GM21515 (cell line): ENCODE data around the gene MRPL38.

Experiments used
- ATAC-seq: cut with Tn5 transposase; IDR thresholded peaks from one replicate; pipeline ENCODE4 v1.9.1; 2021; ENCODE audit not compliant: unreplicated experiment

The MRPL38 gene

DNA sequence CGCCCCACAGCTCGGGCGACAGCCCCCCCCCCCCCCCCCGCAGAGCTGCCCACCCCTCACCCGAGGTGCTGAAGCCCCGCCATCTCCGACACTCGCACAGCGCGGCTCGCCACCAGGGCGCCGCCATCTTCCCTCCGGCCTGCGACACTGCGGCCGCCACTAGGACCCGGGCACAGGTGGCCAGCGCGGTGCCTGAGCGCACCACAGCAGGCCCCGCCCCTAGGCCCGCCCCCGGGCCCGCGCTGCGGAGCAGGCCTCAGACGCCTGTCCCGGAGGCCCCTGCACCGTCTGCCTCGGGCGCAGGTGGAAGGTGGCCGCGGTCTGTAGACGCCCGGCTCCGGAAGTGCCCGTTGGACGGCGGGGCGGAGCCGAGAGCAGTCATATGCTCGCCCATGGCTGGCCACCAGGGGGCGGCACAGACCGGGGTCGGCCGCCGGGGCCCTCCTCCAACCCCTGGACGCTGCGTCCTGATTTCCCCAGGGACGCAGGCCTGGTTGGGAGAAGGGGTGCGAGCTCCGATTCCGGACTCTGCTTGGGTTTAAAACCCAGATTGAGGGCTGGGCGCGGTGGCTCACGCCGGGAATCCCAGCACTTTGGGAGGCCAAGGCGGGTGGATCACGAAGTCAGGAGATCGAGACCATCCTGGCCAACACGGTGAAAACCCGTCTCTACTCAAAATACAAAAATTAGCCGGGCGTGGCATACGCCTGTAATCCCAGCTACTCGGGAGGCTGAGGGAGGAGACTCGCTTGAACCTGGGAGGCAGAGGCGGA is at the start of gene MRPL38:
Gene MRPL38, minus strand, starts transcription at position 136 of the 773 bp plus-strand sequence. Its CDS starts 9 bp downstream, at position 127.
- peak; percentile 95 for ATAC-seq

DNA sequence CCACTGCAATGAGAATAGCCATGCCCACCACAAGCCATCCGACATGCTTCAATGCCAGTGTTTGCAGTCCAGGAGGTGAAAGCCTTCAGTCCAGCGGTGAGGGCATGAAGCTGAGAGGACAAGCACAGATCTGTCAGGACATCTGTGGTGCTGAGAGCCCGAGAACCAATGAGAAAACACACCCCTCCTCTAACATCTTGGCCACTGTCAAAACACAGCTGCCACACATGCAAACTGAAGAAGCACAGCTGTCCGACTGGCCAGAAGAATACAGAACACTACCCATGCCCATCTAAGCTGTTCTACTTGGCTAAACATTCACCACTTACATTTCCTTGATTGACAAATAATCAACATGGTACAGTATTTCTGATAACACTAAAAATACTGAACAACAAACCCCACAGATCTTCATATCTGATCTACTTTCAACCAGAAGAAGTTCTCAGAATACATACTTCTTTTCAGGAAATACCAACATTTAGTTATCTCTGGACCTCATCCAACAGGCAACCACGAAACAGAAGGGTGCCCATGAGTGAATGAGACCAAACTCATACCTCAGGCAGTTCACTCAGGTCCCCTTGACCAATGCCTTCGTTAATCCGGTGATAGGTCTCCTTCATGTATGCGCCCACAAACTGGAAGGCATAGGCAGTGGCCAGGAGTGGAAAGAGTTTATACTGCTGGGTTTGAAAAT is 46.3 kb upstream of the MRPL38 start:
- ATAC-seq = no peak

DNA sequence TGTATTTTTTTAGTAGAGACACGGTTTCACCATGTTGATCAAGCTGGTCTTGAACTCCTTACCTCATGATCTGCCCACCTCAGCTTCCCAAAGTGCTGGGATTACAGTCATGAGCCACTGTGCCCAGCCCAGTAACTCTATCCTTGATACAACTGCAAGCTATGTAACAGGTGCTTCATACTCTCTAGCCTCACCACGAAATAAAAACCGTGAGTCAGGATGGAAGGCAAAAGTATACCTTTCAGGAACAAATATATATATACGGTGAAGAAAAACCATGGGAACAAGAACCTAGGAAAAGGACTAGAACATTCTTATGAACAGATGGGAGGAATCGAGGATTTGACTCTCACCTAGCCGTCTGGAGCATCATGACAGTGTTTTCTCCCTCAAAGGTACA is 45.7 kb upstream of the MRPL38 start:
- no peak for ATAC-seq

DNA sequence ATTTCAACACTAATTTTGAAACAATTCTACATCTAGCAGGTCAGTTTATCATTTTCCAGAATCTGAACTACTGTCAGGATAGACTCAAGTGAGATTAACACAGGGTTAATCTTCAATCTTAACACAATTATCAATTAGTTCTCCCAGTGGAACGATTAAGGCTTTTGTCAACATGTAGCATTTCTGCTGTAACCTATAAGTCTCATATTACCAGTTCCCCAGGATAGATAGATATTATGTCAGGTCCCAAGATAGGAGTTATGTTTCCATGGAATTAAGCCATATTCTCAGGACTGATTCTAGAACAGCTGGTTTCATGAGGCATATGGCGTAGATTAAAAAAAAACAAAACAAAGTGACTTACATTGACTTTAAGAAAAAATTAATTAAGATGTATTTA is 40.5 kb upstream of the MRPL38 start:
- no peak for ATAC-seq

DNA sequence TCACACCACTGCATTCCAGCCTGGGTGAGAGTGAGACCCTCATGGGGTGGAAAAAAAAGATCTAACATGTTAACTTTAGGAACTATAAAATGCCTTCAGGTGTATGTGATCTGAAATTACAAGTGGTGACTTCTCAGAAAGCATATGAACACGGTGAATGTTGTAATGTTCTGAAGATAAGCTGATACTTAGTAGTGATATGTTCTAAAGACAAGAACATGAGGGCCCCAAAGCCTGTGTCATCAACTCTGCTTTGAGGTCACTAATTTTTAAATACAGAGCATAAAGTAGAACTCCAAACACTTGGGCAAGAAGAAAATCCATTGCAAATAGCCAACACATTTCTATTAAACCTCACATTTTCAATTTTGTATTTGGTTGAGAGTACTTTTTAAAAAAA is 38.8 kb upstream of the MRPL38 start:
- no peak for ATAC-seq

DNA sequence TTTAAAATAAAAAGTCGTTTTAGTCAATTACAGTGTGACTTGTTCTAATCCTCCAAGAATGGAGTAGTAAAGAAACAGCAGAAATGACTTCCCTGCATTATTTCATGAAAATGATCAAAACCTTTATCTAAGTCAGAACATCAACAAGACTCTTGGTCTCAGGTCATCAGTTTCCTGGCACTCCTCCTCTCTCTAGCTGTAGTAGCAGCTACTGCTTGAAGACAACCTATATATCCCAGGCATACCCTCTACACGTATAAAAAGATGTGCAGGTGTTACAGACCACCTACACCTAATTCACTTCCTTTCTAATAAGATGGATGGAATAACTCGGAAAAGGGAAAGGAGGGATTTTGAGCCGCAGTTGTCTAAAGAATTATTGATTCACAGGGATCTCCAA is 37.8 kb upstream of the MRPL38 start:
- ATAC-seq = no peak

DNA sequence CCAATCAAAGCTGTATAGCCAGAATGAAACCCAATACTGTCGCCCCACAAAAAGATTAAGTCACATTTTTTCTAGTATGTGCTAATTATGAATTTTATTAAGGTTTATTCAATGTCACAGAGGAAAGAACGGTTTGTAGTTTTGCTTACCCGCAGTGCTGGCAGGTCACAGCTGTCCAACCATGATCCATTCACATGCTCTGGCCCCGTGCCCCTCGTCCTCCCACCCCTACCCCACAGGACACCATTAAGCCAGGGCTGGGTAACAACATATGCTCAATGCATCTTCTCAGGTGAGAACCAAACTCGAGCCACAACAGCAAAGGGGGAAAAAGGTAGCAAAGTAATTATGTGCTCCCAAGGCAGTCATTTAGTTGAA is 36.7 kb upstream of the MRPL38 start:
- ATAC-seq = no peak

DNA sequence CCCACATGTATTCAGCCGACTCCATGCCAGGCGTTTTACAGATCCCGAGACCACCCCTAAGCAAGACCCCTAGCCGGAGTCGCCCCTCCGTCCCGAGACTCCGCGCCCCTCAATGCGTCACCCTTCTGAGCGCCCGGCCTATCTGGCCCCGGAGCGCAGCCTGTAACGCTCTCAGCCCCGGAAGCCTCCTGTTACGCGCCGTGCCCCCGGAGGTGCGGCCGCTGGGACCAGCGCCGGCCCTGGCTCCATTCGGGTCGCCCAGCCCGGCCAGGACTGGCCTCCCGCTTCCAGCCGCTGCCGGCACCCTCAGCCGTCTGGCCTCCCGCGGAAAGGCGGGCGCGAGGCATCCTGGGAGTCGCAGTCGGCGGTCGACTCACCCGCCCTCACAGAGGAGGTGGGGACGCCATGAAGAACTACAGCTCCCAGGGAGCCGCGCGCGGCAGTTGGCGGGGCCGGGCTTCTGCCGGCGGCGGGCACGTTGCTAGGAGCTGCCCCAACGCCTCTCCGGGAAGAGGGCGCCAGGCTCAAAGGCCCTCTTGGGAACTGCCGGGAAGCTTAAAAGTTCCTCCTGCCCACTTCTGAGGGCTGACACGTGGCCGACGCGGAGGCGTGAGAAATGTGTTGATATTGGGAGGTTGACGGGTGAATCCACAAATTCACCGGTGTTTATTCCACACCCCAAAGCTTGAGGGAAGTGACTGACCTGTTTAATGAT is 36.2 kb upstream of the MRPL38 start, which contains the start of gene FBF1:
Gene FBF1, minus strand, starts transcription at position 316 of the 715 bp plus-strand sequence. CDS start 2,893 bp downstream, outside the sequence.
- ATAC-seq = peak; percentile 91

DNA sequence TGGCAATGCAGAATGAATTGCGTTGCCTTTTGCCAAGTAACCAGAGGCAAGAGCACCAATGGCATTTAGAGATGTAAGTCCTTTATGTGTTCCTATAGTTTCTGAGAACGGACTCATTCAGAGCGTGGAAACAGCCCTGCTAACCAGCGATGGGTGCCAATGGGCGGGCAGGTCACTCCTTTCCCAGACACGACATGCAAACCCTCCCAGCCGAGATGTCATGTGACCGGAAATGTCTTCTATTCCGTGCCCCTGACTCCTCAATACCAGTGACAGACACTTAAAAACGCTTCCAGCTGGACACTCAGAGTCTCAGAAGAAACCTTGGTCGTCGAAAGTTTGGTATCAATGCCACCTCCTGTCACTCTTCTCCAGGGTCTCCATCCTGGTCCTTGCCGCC is 33.0 kb upstream of the MRPL38 start:
- ATAC-seq = no peak

DNA sequence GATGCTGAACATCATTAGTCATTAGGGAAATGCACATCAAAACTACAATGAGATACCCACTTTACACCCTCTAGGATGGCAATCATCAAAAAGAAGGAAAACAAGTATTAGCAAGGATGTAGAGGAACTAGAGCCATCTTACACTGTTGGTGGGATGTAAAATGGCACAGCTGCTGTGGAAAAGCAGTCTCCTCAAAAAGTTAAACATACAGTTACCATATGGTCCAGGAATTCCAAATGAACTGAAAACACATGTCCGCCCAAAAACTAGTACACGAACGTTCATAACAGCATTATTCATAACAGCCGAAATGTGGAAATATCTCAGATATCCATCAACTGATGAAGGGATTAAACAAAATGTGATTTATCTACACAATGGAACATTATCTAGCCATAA is 29.1 kb upstream of the MRPL38 start:
- no peak for ATAC-seq

DNA sequence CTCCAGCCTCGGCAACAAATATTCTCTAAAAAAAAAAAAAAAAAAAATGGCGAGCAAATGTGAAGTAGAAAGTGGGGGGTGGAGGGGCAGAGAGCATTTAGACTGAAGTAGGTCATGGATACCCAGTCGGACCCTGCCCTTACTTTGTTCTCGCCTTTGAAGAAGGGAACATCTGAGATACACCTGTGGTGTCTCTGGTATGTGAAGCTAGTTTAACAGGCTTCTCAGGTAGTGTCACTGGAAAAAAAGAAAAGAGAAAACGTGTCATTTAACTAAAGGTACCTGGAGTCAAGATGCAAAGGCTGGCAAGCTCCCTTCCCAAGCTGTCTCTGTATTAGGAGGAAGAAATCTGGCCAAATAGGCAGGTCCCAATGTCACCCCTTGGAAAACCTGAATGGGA is 28.2 kb upstream of the MRPL38 start:
- ATAC-seq = no peak

DNA sequence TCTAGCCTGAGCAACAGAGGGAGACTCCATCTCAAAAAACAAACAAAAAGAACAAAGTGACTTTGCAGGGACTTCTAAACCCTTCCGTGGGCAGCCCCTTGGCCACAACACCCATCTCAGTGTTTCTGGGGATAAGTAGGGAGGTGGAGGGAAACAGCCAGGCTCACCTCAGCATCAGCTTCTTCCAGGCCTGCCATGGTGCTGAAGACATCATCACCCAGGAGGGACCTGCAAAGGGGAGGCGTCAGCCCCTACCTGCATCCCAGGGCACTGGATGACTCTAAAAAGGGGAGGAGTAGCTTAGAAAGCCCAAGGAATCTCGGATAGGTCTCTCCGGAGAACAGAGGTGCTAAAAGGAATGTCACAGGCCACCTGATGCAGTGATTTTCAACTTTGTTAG is 26.4 kb upstream of the MRPL38 start:
- no peak for ATAC-seq

DNA sequence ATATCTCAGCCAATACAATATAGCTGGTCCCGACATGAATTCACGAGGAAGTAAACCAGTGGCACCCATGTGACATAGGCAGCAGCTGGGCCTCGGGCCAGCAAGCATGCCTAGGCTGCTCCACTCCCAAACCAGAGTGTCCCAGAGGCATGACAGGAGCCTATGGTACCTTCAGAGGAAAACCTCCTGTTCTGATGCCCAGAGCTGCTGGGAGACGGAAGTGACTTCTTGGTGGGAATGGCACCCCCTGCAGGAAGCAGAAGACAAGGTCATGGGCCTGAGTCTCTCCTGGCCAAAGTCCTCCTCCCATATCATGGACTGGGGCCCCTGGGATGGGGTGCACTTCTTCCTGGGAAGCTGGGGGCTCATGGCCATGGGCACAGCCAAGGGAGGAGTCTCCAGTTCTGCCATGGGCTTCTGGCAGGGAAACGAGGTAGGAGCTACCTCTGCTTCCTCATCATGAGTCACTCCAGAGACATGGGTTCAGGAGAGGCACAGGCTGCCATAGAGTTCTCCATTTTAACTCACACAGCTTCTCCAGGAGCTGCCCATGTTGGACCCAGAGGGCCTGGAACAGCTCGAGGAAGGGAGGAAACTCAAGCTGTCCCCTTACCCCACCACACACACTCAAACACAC is 22.7 kb upstream of the MRPL38 start:
- no peak for ATAC-seq

DNA sequence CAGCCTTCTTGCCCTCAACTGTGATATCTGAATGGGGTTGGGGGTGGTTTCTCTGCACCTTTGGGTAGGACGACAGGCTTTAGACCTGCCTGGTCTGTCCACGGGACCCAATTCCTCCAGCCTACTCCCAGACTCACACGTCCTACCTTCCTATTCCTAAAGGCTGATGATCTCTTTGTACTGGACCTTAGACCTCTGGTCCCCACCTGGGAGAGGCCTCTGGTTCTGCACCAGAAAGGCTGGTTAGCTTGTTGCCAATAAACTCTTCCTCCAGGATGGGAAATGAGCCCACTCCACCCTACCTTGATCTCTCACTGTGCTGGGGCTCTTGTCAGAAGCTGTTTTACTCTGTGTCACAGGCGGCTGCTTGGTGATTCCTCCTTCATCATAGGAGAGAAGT is 21.8 kb upstream of the MRPL38 start:
- no peak for ATAC-seq

DNA sequence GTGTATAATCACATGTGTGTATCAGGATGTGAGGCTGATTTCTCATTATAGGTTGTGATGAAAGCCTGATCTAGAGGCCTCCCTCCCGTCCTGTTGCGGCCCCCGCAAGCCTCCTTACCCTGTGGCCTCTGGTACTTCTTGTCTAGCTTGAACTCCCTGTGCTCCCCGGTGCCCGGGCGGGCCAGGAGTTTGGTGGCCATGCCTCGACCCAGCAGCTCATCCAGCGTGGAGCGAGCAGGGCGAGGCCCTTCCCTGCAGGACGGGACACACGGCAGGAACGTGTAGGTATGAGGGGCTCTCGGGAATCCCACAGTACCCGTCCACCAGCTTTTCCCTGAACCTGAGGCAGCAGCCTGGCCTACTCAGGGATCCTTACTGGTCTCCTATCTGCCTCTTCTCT is 21.2 kb upstream of the MRPL38 start:
- ATAC-seq = no peak

DNA sequence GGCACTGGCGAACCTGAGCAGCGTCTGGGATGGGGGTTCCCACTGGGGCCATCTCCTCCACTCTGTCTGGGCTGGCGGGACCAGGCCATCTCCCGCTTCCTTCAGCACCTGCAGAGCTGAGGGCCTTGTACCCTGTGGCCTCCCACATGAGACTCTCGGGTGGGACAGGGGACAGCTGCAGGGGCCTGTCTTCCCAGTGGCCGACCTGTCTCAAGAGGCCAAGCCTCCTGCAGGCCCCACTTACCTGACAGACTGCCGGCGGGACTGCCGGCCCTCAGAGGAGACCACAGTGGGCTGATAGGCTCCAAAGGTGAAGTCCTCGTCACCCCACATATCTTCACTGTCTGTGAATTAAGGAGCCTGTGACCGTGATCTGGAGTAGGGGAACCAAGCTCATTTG is 20.4 kb upstream of the MRPL38 start:
- no peak for ATAC-seq

DNA sequence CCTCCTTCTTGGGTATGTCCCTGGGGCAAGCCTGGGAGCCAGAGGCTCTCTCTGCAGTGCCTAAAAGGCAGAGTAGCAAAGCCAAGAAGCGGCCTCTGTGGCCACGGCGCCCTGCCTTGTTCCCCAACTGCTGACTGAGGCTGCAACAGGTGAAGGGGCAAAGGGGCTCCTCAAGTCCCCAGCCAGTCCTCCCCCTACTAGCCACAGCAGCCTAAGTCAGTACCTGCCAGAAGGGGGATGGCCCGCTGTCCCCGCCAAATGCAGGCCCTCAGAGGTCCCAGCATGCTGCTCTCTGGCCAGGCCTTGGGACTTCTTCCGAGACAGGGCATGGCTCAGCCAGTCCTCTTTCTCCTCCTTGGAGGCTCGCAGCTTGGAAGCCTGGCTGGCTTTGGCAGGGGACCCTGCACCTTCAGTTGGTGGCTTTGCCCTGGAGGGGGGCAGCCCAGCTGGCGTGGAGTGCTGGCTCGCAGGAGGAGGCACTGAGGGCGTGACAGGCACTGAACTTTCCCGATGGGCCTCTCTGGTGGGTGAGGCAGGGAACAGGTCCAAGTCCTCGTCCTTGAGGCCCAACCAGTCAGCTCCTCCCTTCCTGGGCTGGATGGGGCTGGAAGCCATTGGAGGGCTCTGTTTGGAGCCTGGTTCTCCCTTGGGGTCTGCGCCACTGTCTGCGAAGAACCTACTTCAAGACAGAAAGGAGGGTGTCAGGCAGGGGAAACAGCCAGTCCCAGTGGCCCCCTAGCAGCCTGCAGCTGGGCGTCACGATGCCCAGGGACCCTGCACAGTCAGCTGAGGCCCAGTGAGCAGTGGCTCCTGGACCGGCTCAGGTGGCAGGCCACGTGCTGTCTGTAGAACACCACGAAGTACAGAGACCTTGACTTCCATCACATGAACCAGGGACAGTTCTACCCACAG is 18.5 kb upstream of the MRPL38 start:
- no peak for ATAC-seq

DNA sequence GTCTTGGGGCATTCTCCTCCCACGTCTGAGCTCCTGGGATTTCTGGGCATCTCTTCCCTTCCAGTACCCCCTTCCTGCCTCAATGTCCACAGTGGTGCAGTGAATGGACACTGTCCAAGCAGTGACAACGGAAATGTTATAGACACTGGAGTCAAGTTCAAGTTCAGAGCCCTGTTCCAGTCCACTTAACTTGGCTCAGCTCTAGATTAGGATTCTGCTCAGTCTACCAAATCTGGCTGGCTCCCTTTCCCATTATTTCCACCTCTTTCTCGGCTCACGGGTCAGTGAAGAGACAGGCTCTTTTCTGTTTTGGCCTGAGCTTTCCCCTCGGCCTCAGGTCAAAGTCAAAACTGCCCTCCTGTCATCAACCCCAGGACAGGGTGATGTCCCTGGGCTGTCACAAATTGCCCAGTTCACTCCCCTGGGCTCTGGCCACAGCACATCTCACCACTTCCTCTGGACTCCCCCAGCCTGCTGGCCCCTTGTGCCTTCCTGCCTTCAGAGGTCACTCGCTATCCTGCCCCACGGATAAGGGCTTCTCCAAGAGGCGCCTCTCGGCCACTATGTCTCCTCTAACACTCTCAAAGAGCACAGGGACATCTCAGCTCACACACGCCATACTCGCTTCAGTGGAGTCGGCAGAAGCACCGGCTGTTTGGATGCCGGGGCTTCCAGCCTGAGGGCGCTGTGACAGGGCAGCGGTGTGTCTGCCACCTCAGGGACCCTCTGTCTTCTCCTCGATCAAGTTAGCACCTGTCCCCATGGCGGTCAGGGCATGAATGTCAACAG is 17.7 kb upstream of the MRPL38 start:
- ATAC-seq = no peak

DNA sequence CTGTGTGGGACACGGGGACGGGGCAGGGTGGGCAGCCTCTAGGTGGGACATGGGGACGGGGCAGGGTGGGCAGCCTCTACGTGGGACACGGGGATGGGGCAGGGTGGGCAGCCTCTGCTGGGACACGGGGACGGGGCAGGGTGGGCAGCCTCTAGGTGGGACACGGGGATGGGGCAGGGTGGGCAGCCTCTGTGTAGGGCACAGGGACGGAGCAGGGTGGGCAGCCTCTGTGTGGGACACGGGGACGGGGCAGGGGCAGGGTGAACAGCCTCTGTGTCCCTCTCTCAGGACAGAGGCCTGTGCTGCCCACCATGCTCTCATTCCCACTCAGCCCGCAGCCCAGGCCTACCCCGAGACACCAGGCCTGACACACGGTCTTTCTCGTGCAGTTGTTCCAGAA is 16.9 kb upstream of the MRPL38 start:
- no peak for ATAC-seq
